ENCODE data around the gene UBE2G1. TPM values are rescaled to one million over a fixed set of nuclear protein-coding genes. Genes with fewer than 3 reads are reported as not detected.

The UBE2G1 gene
- polyA plus RNA-seq, 1 donor (not counting 4 experiments of a cell fraction or from before 2014, with no cell fraction given), result 86.2 TPM

DNA sequence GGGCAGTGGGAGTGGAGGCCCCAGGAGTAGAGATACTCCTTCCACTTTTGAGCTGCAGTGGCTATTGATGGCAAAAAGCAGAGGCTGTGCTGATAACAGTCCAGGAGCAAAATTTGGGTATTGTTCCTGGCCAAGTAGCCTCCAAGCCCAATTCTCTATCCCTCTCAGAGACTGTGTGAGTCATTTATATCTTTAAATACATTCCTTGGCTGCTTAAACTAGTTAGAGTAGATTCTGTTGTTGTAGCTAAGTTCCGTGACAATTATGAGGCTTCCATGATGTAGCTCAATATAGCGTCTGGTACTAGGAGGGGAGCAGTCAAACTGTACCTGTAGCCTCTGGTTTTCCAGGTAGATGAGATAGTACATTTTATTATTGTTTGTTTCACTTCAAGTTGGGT, 19.9 kb upstream of the UBE2G1 start:
- DNase-seq (ENCODE audit: low read depth, low spot score) (no peak), FAIRE-seq (no peak)
- no peaks in the 10 kb centered on the region for H3K27me3 ChIP-seq (ENCODE audit: control insufficient read depth, extremely low read depth, insufficient read depth, low read length)
- H3K9me3 ChIP-seq (ENCODE audit: control insufficient read depth, low read depth, low read length), result no peaks in the 10 kb centered on the region
- H3K79me2 ChIP-seq (ENCODE audit: control insufficient read depth, insufficient read depth, low read length), result no peaks in the 10 kb centered on the region
- no peaks in the 10 kb centered on the region for H3K9me1 ChIP-seq (ENCODE audit: control insufficient read depth, extremely low read depth, insufficient read depth, low read length)
- H4K20me1 ChIP-seq (ENCODE audit: control insufficient read depth, extremely low read depth, insufficient read depth, low read length), result no peaks in the 10 kb centered on the region
- H2AFZ ChIP-seq (ENCODE audit: control insufficient read depth, low read length), result no peak overlapping the region
- H3K9ac ChIP-seq (ENCODE audit: control insufficient read depth, extremely low read depth, insufficient read depth, low read length), result no peak overlapping the region
- no peak overlapping the region for H3K27ac ChIP-seq (ENCODE audit: control insufficient read depth, insufficient read depth, low read length)
- no peaks in the 10 kb centered on the region for H3K36me3 ChIP-seq (ENCODE audit: control insufficient read depth in 2 of 2, extremely low read depth in 1 of 2, insufficient read depth in 2 of 2, low read length in 2 of 2)
- no peak overlapping the region for H3K4me2 ChIP-seq (ENCODE audit: control insufficient read depth, extremely low read depth, insufficient read depth, low read depth, low read length)
- no peak overlapping the region for H3K4me3 ChIP-seq (ENCODE audit: control insufficient read depth in 2 of 3, extremely low read depth in 1 of 3, insufficient read depth in 2 of 3, low read depth in 1 of 3, low read length in 3 of 3)
- TF ChIP-seq EZH2 (IDR thresholded peaks at IDR 0.05; ENCODE audit: low read length), result no peak
- TF ChIP-seq, protein P1, sequence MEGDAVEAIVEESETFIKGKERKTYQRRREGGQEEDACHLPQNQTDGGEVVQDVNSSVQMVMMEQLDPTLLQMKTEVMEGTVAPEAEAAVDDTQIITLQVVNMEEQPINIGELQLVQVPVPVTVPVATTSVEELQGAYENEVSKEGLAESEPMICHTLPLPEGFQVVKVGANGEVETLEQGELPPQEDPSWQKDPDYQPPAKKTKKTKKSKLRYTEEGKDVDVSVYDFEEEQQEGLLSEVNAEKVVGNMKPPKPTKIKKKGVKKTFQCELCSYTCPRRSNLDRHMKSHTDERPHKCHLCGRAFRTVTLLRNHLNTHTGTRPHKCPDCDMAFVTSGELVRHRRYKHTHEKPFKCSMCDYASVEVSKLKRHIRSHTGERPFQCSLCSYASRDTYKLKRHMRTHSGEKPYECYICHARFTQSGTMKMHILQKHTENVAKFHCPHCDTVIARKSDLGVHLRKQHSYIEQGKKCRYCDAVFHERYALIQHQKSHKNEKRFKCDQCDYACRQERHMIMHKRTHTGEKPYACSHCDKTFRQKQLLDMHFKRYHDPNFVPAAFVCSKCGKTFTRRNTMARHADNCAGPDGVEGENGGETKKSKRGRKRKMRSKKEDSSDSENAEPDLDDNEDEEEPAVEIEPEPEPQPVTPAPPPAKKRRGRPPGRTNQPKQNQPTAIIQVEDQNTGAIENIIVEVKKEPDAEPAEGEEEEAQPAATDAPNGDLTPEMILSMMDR (optimal IDR thresholded peaks at IDR 0.05 in 1 of 3, IDR thresholded peaks at IDR 0.05 in 1 of 3, conservative IDR thresholded peaks at IDR 0.05 in 1 of 3; ENCODE audit: extremely low read depth in 1 of 3, insufficient read depth in 2 of 3, low read length in 3 of 3), result no peak
- dilution Hi-C loops (cut with MboI; ENCODE audit: extremely low pct_ligation_motif_present, low sequenced_read_pairs), result no loop called here
- H3K4me1 ChIP-seq (ENCODE audit: control insufficient read depth, extremely low read depth, insufficient read depth, low read length), result peaks cover 8% of the 10 kb centered on the region

DNA sequence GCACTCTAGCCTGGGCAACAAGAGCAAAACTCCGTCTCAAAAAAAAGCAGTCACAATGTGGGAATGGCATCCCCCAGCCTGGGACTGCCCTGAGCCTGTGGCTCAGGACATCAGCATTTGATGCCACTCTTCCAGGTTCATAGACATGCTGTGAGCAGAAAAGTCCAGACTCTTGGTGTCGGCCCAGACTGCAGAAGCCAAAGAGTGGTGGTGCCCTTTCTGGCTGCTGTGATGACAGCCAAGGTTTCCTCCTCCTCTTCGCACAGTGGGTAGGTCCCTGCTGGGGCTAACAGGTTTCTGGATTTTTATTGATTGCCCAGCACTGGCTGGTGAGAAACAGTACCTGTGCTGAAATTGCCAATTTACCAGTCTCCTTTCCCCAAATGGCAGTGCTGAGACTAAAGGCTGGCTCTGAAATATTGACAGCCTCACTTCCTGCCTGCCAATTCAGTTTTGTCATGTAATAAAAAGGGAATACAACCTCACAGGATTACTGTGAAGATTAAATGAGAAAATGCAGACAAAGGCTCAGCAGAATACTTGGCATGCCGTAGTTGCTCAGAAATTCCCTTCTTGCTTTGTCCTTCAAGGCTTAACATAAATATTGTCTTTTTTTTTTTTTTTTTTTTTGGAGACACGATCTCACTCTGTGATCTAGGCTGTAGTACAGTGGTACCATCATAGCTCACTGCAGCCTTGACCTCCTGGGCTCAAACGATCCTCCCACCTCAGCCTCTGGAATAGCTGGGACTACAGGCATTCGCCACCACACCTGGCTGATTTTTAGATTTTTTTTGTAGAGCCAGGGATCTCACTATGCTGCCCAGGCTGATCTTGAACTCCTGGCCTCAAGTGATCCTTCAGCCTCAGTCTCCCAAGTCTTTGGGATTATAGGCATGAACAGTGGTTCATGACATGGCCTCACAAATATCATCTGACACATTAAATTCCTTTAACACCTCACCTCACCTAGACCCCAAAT, 15.5 kb upstream of the UBE2G1 start:
- Histone ChIP-seq H3K27ac (ENCODE audit: control insufficient read depth, insufficient read depth, low read length) (no peak overlapping the region), H3K27me3 (ENCODE audit: control insufficient read depth, extremely low read depth, insufficient read depth, low read length) (no peaks in the 10 kb centered on the region), H3K79me2 (ENCODE audit: control insufficient read depth, insufficient read depth, low read length) (no peaks in the 10 kb centered on the region), H3K4me1 (ENCODE audit: control insufficient read depth, extremely low read depth, insufficient read depth, low read length) (peaks cover 2% of the 10 kb centered on the region), H3K9me3 (ENCODE audit: control insufficient read depth, low read depth, low read length) (no peaks in the 10 kb centered on the region), H3K9me1 (ENCODE audit: control insufficient read depth, extremely low read depth, insufficient read depth, low read length) (no peaks in the 10 kb centered on the region), H2AFZ (ENCODE audit: control insufficient read depth, low read length) (no peak overlapping the region), H3K4me3 (ENCODE audit: control insufficient read depth in 2 of 3, extremely low read depth in 1 of 3, insufficient read depth in 2 of 3, low read depth in 1 of 3, low read length in 3 of 3) (no peak overlapping the region), H4K20me1 (ENCODE audit: control insufficient read depth, extremely low read depth, insufficient read depth, low read length) (no peaks in the 10 kb centered on the region), H3K9ac (ENCODE audit: control insufficient read depth, extremely low read depth, insufficient read depth, low read length) (no peak overlapping the region), H3K36me3 (ENCODE audit: control insufficient read depth in 2 of 2, extremely low read depth in 1 of 2, insufficient read depth in 2 of 2, low read length in 2 of 2) (no peaks in the 10 kb centered on the region), H3K4me2 (ENCODE audit: control insufficient read depth, extremely low read depth, insufficient read depth, low read depth, low read length) (no peak overlapping the region)
- FAIRE-seq (no peak), DNase-seq (ENCODE audit: low read depth, low spot score) (no peak)
- TF ChIP-seq, protein P1 (optimal IDR thresholded peaks at IDR 0.05 in 1 of 3, IDR thresholded peaks at IDR 0.05 in 1 of 3, conservative IDR thresholded peaks at IDR 0.05 in 1 of 3; ENCODE audit: extremely low read depth in 1 of 3, insufficient read depth in 2 of 3, low read length in 3 of 3), result no peak
- TF ChIP-seq EZH2 (IDR thresholded peaks at IDR 0.05; ENCODE audit: low read length), result no peak
- dilution Hi-C loops (cut with MboI; ENCODE audit: extremely low pct_ligation_motif_present, low sequenced_read_pairs), result no loop called here
